Hippocampal formation (tissue), 2 donors: ENCODE measurements around the gene RGPD6.
"Not testable (repeated sequence)": the region's sequence is repeated elsewhere in the genome, so short reads cannot be mapped to it uniquely, and the experiment has no call there.

Experiments
- DNase-seq, 2 donors: peaks; one replicate each; lab custom pipeline; 2025; lab: John Stamatoyannopoulos, UW

RGPD6 gene

DNA sequence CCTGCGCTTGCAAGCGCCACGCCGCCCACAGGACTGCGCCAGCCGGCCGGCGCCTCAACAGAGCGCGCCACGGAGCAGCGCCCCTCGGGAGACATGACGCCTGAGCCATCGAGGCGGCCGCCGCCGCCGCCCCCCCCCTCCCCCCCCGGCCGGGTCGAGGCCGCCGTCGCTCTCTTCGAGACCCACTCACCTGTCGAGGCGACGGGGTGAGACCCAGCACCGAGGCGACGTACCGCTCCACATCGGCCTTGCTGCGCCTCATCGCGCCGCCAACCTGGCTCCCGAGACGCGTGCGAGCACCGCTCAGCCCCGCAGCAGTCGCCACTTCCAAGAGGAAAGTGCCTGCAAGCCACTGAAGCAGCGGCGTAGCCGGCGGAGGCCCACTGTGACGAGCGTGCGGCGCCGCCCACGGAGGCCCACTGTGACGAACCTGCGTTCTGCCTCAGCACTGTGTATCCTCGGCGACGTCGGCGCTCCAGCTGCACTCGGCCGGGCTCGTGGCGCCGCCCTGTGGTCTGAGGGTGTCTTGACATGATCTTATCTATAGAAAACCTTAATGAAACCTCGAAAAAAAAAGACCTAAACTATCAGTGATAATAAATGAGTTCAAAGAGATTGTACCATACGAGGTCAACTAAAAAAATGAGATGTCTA, at the start of gene RGPD6:
TSS of gene RGPD6 (minus strand) at position 460 of the 654 bp plus-strand sequence. CDS start at position 262, 198 bp downstream.
- DNase-seq, result not testable (repeated sequence)

DNA sequence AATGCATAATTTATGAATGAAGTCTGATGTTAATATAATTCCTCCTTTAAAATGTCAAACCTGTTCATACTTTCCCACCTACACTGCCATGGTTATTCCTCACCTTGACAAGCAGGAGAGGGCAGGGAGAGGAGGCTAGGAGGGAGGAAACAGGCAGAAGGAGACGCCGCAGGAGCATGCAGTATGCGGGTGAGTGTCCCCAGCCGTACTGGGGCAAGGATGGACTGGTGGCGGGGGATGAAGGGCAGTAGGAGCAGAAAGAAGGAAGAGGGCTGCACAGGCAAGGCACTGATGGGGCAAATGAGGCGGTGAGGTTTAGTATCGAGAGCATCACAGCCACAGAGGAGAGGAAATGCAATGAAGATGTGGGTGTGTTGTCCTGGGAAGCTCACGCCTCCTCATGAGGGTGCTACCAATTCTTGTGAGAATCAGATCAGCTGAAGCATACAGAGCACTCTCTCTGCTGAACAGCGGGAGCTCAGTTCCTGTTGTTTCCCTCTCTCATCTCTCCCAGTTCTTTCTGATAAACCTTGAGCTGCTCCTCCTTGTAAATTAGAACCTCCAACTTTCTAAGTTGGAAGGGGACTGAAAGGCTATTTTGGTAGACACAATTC, 42.4 kb upstream of the RGPD6 start:
- not testable (repeated sequence) for DNase-seq

DNA sequence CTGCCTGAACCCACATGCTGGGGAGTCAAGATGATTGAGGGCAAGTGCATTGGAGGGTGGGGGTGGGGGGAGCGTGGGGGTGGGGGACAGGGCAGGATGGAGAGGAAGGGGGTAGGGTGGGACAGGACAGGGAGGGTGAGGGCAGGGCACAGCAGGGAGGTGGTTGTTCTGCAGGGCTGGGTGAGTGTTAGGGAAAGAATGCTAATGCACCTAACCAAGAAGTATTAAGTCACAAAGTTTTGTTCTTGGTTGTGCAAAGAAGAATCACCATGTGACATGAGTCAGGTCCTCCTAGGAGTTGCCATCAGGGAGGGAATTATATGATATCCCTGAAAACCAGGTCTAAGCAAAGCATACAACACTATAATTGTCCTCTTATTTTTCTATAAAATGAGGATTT, 36.9 kb upstream of the RGPD6 start:
- DNase-seq, result not testable (repeated sequence)

DNA sequence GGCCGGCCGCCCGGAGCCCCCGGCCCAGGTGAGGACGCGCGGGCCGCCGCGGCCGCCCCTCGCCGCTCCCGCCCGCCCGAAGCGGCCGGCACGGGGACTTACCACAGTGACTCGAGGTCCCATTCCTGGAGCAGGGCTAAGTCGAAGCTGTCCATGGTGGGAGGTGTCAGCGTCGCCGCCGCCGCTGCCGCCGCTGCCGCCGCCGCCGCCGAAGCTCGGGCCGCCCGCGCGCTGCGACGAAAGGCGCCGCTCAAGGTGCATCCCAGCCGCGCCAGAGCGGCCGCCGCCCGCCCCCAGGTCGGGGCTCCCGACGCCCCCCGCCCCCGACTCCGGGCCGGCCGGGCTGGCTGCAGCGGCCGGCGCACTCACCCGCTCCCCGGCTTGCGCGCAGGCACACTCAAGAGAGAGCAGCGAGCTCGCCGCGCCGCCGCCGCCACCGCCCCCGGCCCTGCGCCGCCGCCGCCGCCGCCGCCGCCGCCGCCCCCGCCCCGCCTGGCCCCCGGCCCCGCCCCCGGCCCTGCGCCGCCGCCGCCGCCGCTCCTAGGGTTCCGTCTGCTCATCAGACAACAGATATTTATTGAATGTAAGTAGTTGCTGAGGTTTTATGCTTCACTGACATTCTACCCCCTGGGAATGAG, 33.7 kb upstream of the RGPD6 start:
- not testable (repeated sequence) for DNase-seq

DNA sequence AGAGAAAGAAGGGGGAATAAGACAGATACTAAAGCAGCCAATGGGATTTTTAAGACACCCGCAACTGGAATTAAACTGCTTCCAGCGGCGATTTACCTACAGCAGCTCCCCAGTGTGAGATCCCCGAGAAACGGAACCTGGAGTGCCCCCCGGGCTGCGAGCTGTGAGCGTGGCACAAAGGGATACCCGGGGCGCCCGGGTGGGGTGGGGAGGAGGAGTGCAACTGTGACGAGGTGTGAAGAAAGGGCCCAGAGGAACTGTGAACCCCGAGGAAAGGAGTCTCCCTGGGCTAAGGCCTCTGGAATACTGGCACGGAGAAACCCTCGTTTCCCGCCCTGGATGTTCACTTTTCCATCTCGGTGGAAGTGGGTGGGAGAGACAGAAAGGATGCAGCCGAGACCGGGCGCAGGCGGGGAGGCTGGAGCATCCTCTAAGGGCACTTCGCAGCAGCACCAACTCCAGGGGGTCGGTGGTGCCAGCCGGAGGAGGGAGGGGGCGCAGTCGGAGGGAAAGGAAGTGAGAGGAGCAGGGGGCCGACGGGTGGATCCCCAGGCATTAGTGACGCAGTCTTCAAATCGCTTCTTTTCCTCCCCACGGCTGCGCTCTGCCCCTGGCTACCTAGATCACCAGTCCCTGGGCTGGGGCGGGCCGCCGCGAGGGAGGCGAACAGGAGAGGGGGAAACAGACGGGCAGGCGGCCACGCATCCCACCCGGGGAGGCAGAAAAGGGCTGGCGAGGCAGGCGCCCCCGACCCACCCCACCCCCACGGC, 33.0 kb upstream of the RGPD6 start:
- DNase-seq, result not testable (repeated sequence)

DNA sequence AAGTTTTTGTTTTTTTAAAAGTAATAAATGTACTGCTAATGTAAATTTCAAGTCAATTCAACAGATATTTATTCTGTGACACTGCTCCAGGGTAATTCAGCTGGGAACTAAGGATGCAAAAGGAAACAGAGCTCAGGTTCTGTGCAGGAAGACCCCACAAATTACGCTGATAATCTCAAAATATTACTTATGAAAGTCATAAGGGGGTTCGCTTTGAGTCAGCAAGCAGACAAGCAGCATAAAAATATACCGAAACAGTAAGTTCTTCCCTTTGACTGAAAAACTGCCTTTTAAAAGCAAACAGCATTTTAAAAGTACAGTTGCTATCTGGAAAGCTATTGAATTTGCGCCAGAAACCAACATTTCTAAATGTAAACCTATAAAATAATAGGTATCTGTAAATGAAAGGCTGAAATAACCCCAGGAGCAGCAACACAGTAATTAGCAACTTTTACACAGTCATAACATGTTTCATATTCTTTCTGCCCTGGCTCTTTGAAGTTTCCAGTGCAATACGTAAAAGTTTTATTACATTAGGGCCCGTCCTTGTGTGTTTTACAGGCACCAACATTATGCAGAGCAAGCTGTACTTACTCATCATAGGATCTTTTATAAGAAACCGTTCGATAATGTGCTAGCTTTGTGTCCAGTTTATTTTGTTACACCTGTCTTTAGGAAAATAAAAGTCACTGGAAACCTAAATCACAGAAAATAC, 31.9 kb upstream of the RGPD6 start:
- DNase-seq, result not testable (repeated sequence)

DNA sequence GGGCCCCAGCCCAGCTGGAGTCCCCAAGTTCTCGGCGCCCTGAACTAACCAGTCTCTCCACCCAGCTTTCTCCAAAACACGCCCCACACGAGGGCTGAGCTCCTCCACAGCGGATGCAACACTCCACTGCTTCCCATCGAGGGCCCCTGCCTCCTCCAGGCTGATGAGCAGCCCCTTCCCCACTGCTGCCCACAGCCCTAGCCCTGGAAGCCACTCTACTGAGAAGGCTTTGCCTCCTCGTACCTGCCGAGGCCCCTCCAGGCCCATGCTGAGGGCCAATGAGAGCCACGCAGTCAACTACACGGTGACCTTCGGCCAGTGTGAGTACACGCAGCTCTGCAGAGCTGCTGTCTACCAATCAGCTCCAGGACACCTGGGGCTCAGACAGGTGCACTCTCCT, 28.0 kb upstream of the RGPD6 start:
- not testable (repeated sequence) for DNase-seq

DNA sequence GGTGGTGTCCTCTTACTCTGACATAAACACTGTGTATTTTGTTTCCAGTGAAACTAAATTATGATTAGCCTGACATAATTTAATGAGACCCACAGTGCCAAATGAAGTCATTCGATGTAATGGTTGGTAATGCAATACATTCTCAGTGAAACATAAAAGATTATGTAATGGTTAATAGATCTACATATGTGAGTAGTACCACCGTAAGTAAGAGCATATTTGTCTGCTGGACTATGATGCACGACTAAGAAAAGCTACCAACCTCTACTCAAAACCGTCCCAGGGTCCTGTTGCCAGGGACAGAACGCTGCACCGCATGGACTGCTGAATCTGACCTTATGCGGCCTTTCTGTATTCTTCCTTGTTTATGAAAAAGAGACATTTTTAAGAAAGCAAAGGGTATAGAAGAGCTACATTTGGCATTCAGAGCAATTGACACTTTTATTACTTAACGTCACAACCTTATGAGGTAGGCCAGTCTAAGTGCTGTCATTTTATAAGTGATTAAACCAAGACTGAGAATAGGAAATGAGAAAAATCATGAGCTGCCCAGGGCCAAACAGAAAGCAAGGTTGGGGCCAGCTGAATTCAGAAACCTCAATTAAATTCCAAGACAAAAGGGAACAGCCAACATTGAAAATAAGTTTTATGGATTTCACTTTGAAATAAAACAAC, 27.0 kb upstream of the RGPD6 start:
- not testable (repeated sequence) for DNase-seq

DNA sequence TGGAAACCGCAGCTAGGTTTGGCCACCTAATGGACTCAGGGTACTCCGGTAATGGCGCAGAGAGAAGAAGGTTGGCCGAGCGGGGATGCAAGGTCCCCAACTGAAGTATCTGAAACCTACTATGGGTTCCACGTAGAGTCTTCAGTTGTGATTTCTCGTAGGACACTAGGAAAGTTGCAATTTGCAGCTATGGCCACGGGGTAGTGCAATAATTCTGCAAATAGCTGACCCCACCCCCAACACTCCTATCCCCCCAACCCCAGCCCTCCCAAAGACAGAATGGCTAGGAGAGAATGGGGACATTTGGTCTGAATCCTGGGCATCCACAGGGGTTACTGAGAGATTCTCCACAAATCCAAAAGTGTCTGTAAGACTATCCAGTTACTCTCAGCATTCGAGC, 25.1 kb upstream of the RGPD6 start:
- not testable (repeated sequence) for DNase-seq

DNA sequence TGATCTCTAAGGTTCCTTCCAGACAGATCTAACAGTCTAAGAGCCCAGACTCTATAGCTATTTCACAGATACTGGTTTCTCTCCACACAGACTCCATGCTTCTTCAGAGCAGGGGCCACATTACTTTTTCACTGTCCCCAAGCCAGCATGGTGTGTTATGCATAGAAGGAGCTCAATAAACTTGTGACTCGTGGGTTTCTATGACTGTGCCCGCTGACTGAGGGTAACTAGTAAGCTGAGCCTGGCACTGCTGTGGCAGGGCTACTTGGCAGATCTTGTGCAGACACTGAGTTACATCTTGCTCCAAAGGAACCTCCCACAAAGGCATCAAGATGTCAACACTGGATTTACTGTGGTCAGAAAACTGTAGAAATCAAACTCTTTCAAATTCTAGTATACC, 15.0 kb upstream of the RGPD6 start:
- not testable (repeated sequence) for DNase-seq

DNA sequence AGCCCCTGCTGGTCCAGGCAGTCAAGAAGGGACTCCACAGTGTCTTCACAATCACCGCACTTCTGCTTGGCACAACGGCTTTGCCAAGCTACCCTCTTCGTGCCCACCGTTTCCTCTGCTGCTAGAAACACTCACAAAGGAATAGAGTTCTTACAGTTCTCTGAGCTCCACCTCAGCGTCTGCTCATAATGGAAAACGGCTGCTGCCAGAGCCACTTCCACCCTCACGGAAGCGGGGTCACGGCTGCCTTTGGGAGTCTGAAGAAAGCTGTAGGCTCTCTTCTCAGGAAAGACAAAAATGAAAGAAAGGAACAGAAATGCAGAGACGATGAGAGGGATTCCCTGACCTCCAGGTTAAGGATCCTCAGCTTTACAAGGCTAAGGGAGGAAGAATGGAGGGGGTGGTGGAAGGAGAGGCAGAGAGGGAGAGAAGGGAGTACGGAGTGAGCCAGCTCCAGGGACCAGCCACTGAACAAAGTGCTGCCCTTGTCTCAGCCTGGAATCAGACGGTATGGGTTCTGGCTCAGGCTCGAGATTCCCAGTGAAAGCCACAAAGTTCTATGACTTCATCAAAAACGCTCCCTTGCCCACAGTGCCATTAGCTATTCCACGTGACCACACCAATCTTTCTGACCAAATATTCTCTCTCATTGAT, 12.8 kb upstream of the RGPD6 start:
- DNase-seq, result not testable (repeated sequence)

DNA sequence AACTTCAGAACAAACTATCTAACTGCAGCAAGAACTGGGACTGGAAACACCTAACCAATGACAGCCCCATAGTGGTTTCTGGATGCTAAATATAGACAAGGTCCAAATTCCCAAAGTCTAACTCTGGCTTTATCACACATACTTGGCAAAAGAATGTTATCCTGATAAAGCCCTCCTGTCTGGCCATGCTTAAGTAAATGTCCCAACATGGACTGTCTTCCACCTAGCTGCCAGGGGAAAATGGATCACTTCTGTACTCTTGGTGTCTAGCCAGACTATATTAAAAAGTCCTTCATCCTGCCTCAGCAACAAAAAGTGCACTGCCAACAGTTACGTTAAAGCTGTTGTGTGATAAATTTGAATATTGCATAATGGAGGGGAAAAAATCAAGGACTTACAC, 11.5 kb upstream of the RGPD6 start:
- DNase-seq, result not testable (repeated sequence)

DNA sequence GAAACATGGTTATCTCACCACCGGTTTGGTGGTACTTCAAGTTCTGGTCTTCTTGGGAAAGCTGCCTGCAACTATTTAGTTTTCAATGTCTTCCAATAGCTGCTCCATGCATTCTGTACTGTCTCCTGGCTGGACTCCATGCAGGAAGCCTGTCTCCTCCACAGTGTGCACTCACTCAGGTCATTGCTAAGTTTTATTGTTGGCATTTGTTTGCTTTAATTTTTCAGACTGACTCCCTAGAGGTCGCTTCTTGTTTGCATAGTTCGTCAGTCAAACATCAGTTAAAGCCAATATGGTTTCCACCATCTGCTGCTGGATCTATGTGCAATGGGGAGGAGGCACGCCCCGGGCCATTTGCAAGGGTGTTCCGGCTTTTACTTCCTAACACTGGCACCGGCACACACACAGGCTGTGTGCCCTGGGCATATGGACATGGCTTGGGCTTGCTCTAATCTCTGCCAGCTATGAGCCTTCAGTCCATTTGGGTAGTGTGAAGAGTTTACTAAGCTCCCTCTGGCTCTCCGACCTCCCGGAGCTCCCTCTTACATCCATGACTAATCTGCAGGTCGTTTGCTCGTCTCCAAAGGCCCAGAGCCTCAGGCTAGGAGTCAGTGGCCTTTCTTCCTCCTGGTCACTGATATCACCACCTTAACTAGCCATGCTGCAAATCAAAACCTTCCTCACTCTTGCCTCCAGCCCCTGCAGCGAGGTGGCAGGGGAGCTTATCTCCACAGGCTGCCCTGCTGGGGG, 2.4 kb upstream of the RGPD6 start:
- DNase-seq, result not testable (repeated sequence)

DNA sequence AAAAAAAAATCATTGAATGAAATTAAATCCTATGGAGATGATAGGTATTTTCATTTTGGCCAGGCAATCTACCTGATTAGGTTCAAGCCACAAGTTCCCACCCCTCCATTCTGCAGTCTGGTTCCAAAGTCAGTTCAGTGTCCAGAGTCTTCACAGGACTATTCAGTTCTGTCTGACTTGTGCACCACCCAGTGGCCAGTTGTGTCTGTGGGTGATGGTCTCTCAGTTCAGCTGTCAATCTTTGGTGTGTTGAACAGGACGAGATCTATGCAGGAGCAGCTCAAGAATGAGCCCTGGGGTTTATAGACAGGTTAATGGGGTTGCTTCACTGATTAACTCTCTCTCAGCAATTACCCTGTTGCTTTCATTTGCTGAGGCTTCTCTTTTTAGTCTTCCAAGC, 1.4 kb upstream of the RGPD6 start:
- DNase-seq, result not testable (repeated sequence)

DNA sequence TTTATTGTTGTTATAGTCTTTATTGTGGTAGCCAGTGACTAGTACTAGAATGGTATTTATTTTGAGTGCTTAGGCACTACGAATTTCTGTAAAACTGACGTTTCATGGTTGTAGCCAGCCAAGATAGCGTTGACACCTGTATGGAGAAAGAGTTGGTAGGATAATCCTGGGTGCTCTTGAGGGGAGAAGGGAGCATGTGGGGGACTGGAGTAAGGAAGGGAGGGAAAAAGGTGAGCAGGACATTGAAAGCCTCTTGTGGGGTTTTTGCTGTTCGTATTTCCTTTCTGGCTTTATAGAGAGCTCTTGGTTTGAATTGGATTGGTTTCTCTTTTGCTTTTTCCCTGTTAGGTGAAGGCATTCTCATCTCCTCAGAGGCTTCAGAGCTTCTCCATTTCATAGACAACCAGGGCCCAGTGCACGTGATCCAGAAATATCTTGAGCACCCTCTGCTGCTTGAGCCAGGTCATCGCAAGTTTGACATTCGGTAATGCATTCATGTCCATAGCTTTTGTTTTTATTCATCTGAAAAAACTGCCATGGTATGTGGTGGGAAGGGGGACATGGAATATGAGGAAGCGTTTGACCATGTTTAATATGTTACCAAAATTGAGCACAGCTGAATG, 77.2 kb downstream of the RGPD6 start:
- not testable (repeated sequence) for DNase-seq

DNA sequence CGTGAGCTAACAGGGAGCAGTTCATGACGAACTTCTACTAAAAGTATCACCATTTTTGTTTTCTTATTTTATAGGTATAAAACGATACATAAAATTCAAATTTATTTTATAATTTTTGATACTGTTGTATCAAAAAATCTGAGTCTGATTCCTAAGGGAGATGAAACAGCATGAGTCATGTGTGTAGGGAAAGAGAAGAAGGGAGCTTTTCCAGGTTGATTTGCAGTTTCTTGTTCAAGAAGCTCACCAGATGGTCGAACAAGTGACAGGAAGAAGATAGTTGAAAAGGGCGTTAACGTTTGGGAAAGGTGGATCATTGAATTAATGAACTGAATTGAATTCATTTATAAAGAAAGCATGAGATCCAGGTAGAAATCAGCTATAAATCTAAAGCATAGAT, 81.0 kb downstream of the RGPD6 start:
- DNase-seq, result not testable (repeated sequence)

DNA sequence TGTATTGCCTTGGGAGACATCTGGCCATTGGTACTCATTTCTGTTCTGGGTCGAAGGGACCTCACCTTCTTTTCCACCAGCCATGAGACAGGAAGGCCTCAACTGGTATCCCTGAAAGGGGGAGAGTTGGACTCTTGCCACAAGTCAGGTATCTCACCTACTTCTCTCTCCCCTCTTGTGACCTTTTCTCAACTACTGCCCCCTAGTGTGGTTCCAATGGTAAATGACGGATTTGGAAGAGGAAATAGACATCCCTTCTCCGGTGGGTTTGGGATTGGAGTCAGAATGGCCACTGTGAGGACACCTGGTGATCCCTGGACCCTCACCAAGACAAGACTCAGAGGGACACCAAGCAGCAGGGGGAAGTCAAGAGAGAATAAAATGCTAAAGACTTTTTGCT, 82.5 kb downstream of the RGPD6 start:
- not testable (repeated sequence) for DNase-seq

DNA sequence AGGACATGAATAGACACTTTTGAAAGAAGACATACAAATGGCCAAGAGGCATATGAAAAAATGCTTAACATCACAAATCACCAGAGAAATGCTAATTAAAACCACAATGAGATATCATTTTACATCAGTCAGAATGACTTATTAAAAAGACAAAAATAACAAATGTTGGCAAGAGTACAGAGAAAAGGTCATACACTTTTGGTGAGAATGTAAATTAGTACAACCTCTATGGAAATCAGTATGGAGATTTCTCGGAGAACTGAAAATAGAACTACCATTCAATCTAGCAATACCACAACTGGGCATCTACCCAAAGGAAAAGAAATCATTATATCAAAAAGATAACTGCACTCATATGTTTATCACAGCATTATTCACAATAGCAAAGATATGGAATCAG, 88.0 kb downstream of the RGPD6 start:
- not testable (repeated sequence) for DNase-seq

DNA sequence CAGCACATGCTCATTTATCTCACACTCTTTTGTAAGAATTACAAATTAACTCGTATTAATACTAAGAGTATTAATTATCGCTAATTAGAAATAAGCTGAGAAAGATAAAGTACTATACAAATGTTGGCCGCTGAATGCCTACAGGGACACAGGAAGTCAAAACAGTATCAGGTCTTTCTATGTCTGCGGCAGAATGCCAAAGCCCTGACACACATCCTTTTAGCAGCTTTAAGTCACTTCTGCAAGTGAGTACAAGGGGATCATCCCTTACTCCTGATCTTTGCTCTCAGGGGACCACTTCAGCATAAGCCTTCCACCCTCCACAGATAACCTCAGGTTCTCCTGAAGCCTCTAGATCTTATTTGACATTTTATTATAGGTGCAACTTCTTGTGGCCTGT, 94.3 kb downstream of the RGPD6 start:
- DNase-seq, result not testable (repeated sequence)
